ENCODE measurements around the gene GLCE. TPM values are rescaled to one million over a fixed set of nuclear protein-coding genes. Genes with fewer than 3 reads are reported as not detected.
A peak's percentile ranks its signal among the peaks of the same experiment; 100 is the strongest.

Gene GLCE
- total RNA-seq, 1 donor from 2014 or later, result 13.6 TPM

DNA sequence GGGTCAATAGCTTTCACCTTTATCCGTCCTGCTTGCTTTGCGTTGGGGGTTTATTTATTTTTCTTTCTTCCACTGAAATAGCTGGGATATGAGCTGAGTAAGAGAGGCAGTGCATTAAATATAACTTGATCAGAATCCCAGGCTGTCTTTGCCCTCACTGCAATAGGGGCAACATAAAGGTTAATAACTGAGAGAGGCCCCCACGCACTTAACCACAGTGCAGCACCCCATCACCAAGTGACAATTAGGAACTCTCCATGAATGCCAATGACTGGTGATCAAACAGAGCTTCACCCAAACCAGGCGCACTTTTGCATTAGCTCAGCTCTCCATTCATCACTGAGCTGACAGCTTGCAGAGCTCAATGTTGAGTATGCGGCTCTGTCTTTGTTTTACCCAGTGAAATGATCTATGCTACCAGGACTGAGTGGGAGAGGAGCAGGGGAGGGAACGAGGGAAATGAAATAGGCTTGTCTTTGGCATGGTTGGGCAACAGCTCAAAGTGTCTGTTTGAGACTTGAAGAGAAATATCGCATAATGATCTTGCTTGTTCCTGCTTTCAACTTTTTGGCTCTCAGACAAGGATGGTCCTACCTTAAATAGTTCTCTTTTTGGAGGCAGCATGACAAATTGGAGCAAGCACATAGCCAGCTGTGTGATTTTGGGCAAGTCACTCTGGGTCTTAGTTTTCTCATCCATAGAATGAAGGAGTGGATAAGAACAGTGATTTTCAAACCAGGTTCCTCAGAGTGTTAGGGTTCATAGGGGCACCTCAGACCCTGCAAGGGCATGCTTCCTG, 14.5 kb upstream of the GLCE start:
- Histone ChIP-seq H4K20me1 (ENCODE audit: insufficient read depth, low read length) (no peaks in the 10 kb centered on the region), H2AFZ (ENCODE audit: low read depth, low read length) (no peak overlapping the region), H3K27ac (ENCODE audit: low read depth, low read length) (no peak overlapping the region), H3K27me3 (ENCODE audit: insufficient read depth, low read length) (peaks cover 50% of the 10 kb centered on the region), H3K79me2 (ENCODE audit: insufficient read depth, low read length) (no peaks in the 10 kb centered on the region), H3K4me1 (ENCODE audit: insufficient read depth, low read length) (peaks cover 3% of the 10 kb centered on the region), H3K4me2 (ENCODE audit: low read length) (no peak overlapping the region), H3K9me3 (ENCODE audit: insufficient read depth, low read depth, low read length) (no peaks in the 10 kb centered on the region), H3K9ac (ENCODE audit: low read length) (no peak overlapping the region), H3K4me3 (ENCODE audit: insufficient read depth, low read depth, low read length) (no peak overlapping the region), H3K36me3 (ENCODE audit: insufficient read depth, low read length) (no peaks in the 10 kb centered on the region)
- Mint-ChIP-seq H3K27me3 (ENCODE audit: low read depth, unreplicated experiment) (peaks cover 31% of the 10 kb centered on the region), H3K9me3 (ENCODE audit: unreplicated experiment) (peaks cover 1% of the 10 kb centered on the region), H3K36me3 (ENCODE audit: low read depth, unreplicated experiment) (peaks cover 3% of the 10 kb centered on the region), H3K27ac (ENCODE audit: unreplicated experiment) (no peak overlapping the region), H3K4me3 (ENCODE audit: unreplicated experiment) (no peak overlapping the region), H3K4me1 (ENCODE audit: low read depth, unreplicated experiment) (no peaks in the 10 kb centered on the region)
- FAIRE-seq (no peak), DNase-seq (ENCODE audit: low read depth) (peak; percentile 26)
- TF ChIP-seq EZH2 (IDR thresholded peaks at IDR 0.05; ENCODE audit: insufficient read depth, low read length), result no peak
- TF ChIP-seq, protein P1, sequence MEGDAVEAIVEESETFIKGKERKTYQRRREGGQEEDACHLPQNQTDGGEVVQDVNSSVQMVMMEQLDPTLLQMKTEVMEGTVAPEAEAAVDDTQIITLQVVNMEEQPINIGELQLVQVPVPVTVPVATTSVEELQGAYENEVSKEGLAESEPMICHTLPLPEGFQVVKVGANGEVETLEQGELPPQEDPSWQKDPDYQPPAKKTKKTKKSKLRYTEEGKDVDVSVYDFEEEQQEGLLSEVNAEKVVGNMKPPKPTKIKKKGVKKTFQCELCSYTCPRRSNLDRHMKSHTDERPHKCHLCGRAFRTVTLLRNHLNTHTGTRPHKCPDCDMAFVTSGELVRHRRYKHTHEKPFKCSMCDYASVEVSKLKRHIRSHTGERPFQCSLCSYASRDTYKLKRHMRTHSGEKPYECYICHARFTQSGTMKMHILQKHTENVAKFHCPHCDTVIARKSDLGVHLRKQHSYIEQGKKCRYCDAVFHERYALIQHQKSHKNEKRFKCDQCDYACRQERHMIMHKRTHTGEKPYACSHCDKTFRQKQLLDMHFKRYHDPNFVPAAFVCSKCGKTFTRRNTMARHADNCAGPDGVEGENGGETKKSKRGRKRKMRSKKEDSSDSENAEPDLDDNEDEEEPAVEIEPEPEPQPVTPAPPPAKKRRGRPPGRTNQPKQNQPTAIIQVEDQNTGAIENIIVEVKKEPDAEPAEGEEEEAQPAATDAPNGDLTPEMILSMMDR (IDR thresholded peaks at IDR 0.05; ENCODE audit: insufficient read depth, low read depth, low read length), result no peak

GRCh38 chr15:69146724-69147435, 13.6 kb upstream of the GLCE start:
- peaks cover 1% of the 10 kb centered on the region for H3K9me3 Mint-ChIP-seq (ENCODE audit: unreplicated experiment)
- no peaks in the 10 kb centered on the region for H3K36me3 ChIP-seq (ENCODE audit: insufficient read depth, low read length)
- H3K4me3 Mint-ChIP-seq (ENCODE audit: unreplicated experiment), result no peak overlapping the region
- H2AFZ ChIP-seq (ENCODE audit: low read depth, low read length), result no peak overlapping the region
- no peaks in the 10 kb centered on the region for H3K4me1 ChIP-seq (ENCODE audit: insufficient read depth, low read length)
- TF ChIP-seq, protein P1 (IDR thresholded peaks at IDR 0.05; ENCODE audit: insufficient read depth, low read depth, low read length), result no peak
- TF ChIP-seq EZH2 (IDR thresholded peaks at IDR 0.05; ENCODE audit: insufficient read depth, low read length), result no peak
- no peaks in the 10 kb centered on the region for H3K79me2 ChIP-seq (ENCODE audit: insufficient read depth, low read length)
- no peak overlapping the region for H3K27ac ChIP-seq (ENCODE audit: low read depth, low read length)
- peaks cover 36% of the 10 kb centered on the region for H3K27me3 Mint-ChIP-seq (ENCODE audit: low read depth, unreplicated experiment)
- no peak for DNase-seq (ENCODE audit: low read depth)
- H3K4me2 ChIP-seq (ENCODE audit: low read length), result no peak overlapping the region
- no peak overlapping the region for H3K27ac Mint-ChIP-seq (ENCODE audit: unreplicated experiment)
- no peak overlapping the region for H3K4me3 ChIP-seq (ENCODE audit: insufficient read depth, low read depth, low read length)
- no peak overlapping the region for H3K9ac ChIP-seq (ENCODE audit: low read length)
- H3K27me3 ChIP-seq (ENCODE audit: insufficient read depth, low read length), result peaks cover 50% of the 10 kb centered on the region
- H3K36me3 Mint-ChIP-seq (ENCODE audit: low read depth, unreplicated experiment), result peaks cover 3% of the 10 kb centered on the region
- no peaks in the 10 kb centered on the region for H4K20me1 ChIP-seq (ENCODE audit: insufficient read depth, low read length)
- no peaks in the 10 kb centered on the region for H3K9me3 ChIP-seq (ENCODE audit: insufficient read depth, low read depth, low read length)
- FAIRE-seq, result no peak
- no peaks in the 10 kb centered on the region for H3K4me1 Mint-ChIP-seq (ENCODE audit: low read depth, unreplicated experiment)
